HPDE6-E6E7 (cell line): ENCODE measurements around the gene TOX3.

ENCODE experiments used
- DNase-seq: peaks from one replicate; pipeline ENCODE4 v3.0.0; 2011; ENCODE audit warnings: missing footprints; ENCODE audit errors: extremely low spot score

Gene TOX3

GRCh38 chr16:52547004-52547833, at the start of gene TOX3:
TSS of gene TOX3 (minus strand) at chr16:52547143. CDS start at chr16:52546723, 420 bp downstream.
- DNase-seq: no peak

GRCh38 chr16:52592778-52593177, 45.8 kb upstream of the TOX3 start:
- DNase-seq: no peak

- no peak for DNase-seq
These were observed 45.1 kb upstream of the TOX3 start for GRCh38 chr16:52591934-52592592.

DNA sequence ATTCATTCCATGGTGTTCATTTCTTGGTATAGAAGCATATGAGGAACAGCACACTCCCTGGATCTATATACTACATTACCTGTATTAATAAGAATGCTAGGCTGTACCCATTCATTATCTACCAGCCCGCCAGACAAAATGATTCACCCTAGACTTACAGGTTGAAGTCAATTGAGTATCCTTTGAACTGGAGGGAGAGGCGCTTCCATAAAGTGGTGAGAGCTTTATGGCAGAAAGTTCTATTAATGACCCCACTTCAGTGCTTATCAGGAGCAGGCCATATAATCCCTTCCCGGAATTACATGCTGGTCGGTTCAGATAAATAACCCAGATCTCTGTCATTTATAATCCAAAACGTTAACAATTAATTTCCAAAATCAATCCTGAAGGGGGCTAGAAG, 44.5 kb upstream of the TOX3 start:
- no peak for DNase-seq

- DNase-seq: no peak
These were observed 39.2 kb upstream of the TOX3 start for GRCh38 chr16:52586159-52586558.

DNA sequence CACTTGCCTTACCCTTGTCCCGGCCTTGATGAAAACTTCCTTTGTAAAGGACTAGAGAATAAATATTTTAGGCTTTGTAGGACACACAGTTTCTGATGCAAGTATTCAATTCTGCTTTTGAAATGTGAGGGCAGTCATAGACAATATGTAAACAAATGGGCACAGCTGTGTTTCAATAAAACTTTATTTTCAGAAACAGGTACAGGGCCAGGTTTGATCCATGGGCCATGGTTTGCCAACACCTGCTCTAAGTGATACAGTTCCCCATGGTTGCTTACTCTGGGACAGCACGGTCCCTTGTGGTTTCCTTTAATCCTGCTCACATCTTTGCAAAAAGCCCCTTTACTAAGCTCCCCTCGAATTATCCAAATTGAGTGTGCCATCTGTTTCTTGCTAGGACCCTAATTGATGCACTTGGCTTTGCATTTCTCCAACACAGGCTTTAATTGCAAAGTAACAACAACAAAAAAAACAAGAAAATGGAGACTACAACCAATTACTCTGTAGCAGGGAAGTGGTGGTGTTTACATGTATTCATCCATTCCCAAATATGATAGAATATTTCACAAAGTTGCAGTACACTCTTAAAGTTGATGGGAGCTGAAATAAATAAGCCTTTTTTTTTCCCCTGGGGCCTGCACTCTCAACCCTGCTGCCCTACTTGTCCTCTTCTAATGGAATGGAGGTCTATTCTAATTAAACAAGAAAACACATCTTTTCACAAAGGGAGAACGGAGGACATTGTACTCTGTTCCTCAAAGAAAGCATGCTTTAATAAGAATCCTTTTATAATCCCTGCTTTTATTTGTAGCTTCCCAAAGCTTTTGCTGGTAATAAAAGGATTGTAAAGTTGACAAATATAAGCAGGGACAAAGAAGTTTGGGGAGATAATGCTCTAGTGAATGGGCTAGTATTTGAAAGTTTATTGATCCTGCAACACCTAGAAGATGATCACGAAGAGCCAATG, 37.7 kb upstream of the TOX3 start:
- DNase-seq: no peak

GRCh38 chr16:52581530-52581929, 34.6 kb upstream of the TOX3 start:
- DNase-seq: no peak

GRCh38 chr16:52580488-52580887, 33.5 kb upstream of the TOX3 start:
- DNase-seq: no peak

DNA sequence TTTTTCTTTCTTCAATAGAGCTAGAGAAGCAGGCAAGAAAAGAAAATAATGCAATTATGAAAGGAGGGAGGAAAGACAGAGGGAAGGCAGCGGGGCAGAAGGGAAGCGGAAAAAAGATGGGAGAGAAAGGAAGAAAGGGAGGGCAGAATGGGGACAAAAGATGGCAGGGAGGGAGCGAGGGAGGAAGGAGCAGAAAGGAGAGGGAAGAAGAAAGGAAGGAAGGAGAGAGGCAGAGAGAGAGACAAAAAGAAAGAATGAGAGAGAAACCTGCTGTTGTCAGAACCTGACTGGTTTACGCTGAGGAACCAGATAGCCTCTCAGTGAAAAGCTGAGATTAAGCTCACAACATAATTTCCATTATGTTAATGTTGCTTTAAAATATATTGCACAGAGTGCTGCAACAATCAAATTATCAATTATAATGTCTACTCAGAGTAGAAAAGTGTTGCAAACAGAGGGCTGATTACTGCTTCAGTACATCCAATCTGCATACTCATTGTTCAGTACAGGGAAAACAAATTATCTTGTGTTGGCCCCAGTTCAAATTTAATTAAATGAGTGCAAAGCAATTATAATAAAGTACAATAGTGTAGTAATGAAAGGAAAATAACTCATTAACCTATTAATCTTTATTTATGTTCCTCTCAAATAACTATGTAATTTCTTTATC, 32.0 kb upstream of the TOX3 start:
- no peak for DNase-seq

- no peak for DNase-seq
These were observed 31.3 kb upstream of the TOX3 start for GRCh38 chr16:52578007-52578828.

DNA sequence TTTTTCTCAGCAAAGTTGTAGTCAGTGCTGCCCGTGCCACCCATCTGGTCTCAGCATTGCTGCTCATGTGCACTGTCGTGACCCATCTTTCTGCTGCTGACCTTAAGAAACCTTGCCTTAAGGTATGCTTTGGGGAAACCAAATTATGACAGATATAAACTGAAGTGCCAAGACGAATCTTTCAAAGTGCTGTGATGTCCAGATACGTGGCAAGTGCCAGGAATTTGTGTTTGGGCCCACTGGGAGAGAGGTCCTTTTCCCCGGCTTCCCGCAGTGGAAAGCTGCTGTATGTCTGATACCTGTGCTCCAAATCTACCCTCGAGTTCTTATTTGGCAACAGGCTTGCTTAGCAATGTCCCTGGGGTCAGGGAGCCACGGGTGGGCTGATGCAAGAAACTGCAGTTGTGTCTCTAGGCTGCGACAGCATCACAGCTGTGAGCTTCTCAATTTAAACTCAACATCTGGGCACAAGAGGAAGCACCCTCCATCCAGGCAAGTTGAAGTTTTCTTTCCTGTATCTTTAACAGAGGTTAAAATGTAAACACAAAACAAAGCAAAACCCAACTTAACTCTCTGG, 30.3 kb upstream of the TOX3 start:
- no peak for DNase-seq

GRCh38 chr16:52573365-52574299, 26.7 kb upstream of the TOX3 start:
- no peak for DNase-seq

DNA sequence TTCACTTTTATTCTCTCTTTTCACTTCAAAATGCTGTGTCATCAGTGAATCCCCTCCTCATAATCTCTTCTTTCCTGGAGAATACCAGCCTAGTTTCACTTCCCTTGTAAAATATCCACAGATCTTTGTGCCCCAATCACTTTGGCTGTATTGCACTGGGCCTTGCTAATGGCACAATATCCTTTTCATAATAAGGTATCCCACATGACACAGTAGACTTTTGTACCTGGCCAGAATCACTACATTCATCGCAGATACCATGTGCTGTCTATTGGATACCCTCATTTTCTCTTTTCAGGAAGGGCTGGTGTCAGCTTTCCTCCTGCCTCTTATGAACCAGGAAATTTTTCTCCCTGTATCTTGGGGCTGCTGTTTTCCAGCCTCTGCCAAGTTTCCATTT, 25.7 kb upstream of the TOX3 start:
- no peak for DNase-seq

DNA sequence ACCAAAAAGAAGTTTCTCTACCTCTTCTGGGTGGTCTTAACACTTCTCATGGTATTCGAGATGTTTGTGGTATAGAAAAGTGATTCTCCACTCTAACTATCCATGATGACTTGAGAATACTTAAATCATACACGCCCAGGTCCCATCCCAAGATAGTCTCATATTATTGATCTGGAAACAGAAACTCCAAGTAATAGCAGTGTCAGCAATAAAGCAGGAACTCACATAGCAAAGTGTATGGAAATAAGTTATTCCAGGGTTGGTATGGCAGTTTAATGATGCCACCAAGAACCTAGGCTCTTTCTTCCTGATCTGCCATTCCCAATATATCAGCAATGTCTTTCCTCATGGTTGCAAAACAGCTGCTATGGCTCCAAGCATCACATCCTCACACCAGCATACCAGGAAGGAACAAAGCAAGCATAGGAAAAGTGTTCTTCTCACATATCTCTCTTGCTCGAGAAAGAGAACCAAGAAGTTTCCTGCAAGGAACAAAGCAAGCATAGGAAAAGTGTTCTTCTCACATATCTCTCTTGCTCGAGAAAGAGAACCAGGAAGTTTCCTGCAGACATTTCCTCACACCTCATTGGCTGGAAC, 23.6 kb upstream of the TOX3 start:
- no peak for DNase-seq

DNA sequence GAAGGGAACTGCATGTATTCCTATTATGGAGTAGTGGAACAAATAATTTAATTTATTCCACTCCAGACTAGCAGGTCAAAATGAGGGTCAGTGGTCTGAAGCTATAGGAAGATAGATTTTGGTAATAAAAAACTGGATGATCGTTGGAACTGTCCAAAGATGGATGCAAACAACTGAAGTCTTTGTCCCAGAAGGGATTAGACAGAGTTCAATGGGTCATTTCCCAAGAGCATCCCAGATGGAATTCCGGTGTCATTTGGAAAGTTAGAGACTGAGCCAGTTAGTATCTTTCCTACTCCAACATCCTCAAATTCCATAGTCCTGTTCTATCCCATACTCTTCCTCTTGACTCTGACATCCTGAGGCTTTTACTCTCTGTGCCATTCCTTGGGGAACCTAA, 22.8 kb upstream of the TOX3 start:
- DNase-seq: no peak

DNA sequence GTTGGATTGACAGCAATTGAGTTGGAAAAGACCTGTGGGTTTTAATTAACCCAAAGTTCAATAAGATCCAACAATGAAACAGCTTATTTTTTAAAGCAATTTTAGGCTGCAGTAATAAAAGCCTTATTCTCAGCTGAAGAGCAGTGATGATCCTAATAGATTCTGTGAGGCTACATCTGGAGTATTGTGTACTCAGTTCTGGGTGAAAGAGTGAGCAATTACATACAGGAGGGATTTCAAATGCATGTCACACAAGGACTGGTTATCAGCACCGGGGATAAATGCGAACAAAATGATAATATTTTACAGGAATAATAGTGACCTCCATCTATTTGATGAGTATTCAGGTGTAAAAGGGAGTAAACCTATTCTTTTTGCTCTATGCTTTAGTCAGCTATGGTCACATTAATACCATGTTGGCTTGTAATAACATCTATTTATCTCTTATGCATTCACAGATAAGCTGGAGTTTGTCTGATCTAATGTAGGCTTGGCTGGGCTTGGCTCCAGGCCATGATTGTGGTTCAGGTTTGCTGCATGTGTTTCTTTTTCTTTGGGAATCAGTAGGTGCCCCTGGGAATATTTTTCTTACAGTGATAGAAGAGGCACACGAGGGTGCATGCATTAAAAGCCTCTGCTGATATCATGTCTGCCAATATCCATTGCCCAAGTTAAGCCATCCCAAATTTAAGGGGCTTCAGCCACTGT, 22.2 kb upstream of the TOX3 start:
- no peak for DNase-seq

- DNase-seq: no peak
These were observed 21.6 kb upstream of the TOX3 start for GRCh38 chr16:52568495-52568894.

DNA sequence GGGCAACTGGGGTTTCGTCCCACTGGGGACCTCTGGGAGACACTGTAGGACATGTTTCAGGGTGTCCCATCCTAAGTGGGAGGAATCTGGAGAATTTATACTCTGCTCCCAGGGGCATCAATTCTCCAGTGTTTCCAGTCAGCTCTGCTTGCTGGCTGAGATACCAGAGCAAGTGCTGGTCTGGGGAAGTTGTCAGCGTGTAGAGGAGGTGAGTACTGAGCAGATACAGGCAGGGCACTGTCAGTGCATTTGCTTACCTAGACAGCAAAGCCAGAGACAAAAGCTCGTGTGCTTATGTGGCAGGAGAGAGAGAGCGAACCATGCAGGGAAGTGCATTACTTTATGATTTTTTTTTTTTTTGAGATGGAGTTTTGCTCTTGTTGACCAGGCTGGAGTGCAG, 20.2 kb upstream of the TOX3 start:
- no peak for DNase-seq
